RPMI8226 (cell line): ENCODE data around the gene BLCAP.
A peak's percentile ranks its signal among the peaks of the same experiment; 100 is the strongest.
"Not testable (repeated sequence)": the region's sequence is repeated elsewhere in the genome, so short reads cannot be mapped to it uniquely, and the experiment has no call there.

Experiments
- DNase-seq: peaks from one replicate; pipeline ENCODE4 v3.0.0-alpha.2; 2015

The BLCAP gene

GRCh38 chr20:37479925-37480691, 47.6 kb downstream of the BLCAP start:
- no peak for DNase-seq

- no peak for DNase-seq
Measured at GRCh38 chr20:37479266-37479665, 48.4 kb downstream of the BLCAP start.

GRCh38 chr20:37477041-37477440, 50.6 kb downstream of the BLCAP start:
- DNase-seq, result no peak

- DNase-seq, result peak; percentile 62
Measured at GRCh38 chr20:37475252-37475651, 52.4 kb downstream of the BLCAP start.

- no peak for DNase-seq
Measured at GRCh38 chr20:37474386-37474785, 53.3 kb downstream of the BLCAP start.

GRCh38 chr20:37473249-37474000, 54.3 kb downstream of the BLCAP start:
- DNase-seq, result peak; percentile 54

- DNase-seq, result not testable (repeated sequence)
Measured at GRCh38 chr20:37472435-37472834, 55.2 kb downstream of the BLCAP start.

GRCh38 chr20:37471741-37472235, 55.9 kb downstream of the BLCAP start:
- DNase-seq, result no peak

GRCh38 chr20:37470190-37470589, 57.5 kb downstream of the BLCAP start:
- not testable (repeated sequence) for DNase-seq

- DNase-seq, result no peak
Measured at GRCh38 chr20:37469531-37469930, 58.1 kb downstream of the BLCAP start.

- no peak for DNase-seq
Measured at GRCh38 chr20:37468886-37469285, 58.8 kb downstream of the BLCAP start.
